Posterior cingulate gyrus (tissue), 11 donors: ENCODE data around the gene NSMCE1.
"Not testable (repeated sequence)": the region's sequence is repeated elsewhere in the genome, so short reads cannot be mapped to it uniquely, and the experiment has no call there.

Source experiments
- DNase-seq, 10 donors: peaks; one replicate each; pipeline versions ENCODE4 v3.0.0 to v3.0.0-alpha.2; 2020 to 2021; ENCODE audit warnings: mixed read lengths in 3 of 10
- intact Hi-C: fragments of 100-400 bp; cut with DNase I; formaldehyde crosslinking; loops from one replicate; pipeline ENCODE4 v1.15.1; 2023

NSMCE1 gene

DNA sequence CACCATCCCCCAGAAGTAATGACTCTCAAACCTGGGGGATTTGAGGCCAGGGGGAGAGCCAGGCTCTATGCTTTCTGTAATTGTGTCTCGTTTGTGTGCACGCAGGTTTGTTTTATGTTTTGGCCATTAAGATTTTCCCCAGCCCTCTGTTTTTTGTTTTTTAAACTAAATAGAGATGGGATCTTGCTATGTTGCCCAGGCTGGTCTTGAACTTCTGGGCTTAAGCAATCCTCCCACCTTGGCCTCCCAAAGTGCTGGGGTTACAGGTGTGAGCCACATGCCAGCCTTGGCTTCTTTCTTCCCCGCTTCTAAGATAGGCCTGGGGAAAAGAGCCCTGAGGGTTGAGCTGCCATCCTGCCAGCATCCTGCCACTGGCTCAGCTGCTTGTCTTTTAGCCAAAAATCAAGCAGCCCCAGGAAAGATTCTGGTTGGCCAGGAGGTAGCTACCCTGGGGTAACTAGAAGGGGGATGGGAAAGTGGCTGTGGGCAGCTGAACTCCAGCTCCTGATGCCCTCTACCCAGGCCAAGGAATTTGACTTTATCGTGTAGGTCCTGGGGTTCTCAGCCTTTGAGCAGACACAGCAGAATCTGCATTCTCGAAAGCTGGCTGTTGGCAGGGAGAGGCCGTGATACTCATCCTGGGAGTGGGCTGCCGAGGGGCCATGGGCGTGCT, 46.9 kb downstream of the NSMCE1 start:
- peak in 1 of 10 donors; percentile 19 for DNase-seq
- intact Hi-C loops, result no loop called here

DNA sequence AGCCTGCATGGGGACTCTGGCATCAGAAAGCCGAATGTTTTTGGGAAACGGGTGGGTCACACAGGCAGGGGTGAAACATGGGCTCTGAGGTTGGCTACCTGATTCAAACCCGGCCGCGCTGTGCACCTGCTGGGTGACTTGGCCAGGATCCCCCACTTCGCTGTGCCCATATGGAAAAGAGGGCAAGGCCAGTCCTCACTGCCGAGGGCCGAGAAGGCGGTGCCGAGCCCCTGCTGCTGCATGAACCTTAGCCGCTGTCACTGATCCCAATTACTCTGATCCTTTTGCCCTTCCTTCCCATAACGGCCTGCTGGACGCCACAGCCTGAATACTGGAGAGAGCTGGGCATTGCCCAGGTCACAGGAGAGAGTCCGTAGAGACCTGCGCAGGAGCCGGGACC, 47.6 kb downstream of the NSMCE1 start:
- intact Hi-C loops, result no loop called here
- DNase-seq, result peak in 3 of 10 donors; percentile 26 to 82 (median 76)

DNA sequence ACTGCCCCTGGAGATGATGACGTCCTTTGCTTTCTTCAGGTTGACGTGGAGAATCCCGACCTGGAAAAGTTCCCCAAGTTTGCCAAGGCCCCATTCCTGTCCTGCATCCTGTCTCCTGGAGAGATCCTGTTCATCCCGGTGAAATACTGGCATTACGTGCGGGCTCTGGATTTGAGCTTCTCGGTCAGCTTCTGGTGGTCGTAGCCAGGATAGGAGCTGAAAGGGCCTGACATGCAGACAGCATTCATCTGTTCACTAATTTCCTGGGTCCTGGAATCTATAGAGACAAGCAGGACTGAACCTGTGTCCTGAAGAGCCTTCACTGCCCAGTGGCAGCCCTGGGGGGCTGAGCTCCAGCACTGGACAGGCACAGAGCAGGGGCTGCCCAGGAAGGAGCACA, 48.0 kb downstream of the NSMCE1 start:
- intact Hi-C loops, result no loop called here
- DNase-seq, result peak in 1 of 10 donors; percentile 24

DNA sequence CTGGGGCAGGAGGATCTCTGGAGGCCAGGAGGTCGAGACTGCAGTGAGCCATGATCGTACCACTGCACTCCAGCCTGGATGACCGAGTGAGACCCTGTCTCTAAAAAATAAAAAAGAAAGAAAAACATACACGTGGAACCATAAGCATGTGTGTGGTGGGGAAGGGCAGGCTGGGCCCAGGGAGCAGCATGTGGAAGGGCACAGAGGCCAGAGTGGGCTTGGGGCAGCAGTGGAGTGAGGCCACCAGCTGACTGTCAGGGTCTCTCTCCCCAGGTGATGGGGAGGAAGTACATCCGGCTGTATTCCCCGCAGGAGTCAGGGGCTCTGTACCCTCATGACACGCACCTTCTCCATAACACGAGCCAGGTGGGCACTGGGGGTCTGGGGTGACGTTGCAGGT, 48.5 kb downstream of the NSMCE1 start:
- peak in 3 of 10 donors; percentile 36 to 49 (median 45) for DNase-seq
- intact Hi-C loops, result no loop called here

DNA sequence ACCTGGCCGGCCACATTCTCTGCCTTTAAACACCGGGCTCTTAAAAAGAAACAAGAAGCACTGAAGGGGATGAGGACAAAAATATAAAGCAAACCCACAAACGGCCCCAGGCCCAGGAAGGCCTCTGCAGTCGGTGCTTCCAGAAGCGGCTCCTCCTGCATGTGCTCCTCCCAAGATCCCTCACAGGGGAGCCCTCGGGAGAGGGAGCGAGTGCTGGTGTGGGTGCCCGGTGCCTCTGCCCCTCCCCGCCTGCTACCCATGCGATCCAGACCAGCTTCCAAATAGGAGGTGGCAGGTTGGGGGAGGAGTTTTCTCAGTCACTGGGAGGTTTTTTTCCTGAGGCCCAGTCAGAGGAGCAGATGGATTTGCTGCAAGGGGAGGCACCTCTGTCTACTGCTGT, 49.4 kb downstream of the NSMCE1 start:
- intact Hi-C loops, result no loop called here

DNA sequence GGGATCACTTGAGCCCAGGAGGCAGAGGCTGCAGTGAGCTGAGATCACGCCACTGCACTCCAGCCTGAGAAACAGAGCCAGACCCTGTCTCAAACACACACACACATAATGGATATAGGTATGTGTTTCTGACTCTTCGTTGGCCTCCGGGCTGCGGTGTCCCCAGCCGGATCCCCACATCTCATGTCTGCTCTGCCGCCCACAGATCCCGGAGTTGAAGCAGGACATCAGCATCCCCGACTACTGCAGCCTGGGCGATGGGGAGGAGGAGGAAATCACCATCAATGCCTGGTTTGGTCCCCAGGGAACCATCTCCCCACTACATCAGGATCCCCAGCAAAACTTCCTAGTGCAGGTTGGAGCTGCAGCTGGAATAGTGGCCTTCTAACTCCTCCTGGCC, 49.8 kb downstream of the NSMCE1 start:
- peak in 3 of 10 donors; percentile 23 to 70 (median 63) for DNase-seq
- intact Hi-C loops, result no loop called here

More for the DNA sequence above, 49.4 kb downstream of the NSMCE1 start:
- DNase-seq, result peak in 3 of 10 donors; percentile 50 to 82 (median 60)

DNA sequence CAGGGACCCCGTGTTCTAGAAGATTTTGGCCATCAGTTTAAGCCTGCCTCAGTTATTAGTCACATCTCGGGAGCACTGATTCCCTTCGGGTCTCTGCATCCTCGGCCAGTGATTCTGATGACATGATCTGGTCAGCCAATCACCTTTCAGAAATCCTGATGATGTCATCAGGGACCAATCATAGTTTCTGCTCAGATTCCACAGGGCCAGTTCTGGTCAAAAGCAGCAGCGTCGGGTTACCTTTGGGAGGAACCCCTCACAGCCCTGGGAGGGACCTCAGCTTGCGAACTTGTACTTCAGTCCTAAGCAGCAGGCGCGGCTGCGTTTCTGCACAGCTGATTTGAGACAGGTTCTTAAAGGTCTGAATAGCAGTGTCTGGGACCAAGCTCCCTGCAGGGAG, 51.3 kb downstream of the NSMCE1 start:
- intact Hi-C loops, result no loop called here
- peak in 6 of 10 donors; percentile 50 to 91 (median 70) for DNase-seq

DNA sequence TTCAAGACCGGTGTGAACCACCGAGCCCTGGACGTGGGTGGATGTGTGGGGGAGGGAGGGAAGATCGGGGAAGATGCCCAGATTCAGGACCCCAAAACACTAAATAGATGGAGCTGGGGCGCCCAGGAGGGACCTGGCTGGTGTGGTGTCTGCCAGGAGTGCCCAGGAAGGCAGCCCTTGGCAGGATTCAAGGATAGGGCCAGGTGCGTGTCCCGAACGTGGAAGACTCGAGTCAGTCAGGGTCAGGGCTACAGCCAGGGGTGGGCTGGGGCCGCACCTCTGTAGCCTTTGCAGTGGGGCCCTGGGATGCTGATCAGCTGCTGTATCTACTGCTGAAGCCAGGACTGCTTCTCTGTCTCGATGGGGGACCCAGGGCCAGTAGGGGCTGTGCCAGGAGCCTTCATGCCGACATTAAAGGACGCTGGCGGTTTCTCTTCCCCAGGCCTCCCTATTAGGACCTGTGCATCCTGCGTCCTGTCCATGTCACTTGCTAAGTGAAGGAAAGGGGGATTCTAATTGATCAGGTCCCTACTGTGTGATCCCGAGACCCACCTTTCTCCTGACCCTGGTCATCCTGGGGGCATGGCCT, 52.2 kb downstream of the NSMCE1 start:
- intact Hi-C loops, result no loop called here

DNA sequence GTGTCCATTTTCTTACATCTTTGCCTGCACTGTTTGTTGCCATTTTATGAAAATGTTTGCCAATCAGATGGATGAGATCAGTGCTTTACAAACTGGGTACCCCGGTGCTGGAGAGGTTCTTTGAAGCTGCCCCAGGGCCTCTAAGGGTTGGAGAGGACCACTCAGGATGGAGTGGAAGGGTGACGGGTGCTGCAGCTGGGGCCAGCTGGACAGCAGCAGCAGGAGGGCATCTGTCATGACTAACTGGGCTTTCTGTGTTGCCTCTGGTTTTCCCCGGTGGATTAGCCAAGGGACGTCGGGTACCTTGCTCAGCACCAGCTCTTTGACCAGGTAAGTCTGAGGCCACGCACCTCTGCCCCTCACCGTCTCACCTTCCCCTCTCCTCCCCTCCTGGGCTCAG, 52.9 kb downstream of the NSMCE1 start:
- intact Hi-C loops, result no loop called here

More for the DNA sequence above, 52.2 kb downstream of the NSMCE1 start:
- DNase-seq, result peak in 3 of 10 donors; percentile 55 to 64 (median 55)

DNA sequence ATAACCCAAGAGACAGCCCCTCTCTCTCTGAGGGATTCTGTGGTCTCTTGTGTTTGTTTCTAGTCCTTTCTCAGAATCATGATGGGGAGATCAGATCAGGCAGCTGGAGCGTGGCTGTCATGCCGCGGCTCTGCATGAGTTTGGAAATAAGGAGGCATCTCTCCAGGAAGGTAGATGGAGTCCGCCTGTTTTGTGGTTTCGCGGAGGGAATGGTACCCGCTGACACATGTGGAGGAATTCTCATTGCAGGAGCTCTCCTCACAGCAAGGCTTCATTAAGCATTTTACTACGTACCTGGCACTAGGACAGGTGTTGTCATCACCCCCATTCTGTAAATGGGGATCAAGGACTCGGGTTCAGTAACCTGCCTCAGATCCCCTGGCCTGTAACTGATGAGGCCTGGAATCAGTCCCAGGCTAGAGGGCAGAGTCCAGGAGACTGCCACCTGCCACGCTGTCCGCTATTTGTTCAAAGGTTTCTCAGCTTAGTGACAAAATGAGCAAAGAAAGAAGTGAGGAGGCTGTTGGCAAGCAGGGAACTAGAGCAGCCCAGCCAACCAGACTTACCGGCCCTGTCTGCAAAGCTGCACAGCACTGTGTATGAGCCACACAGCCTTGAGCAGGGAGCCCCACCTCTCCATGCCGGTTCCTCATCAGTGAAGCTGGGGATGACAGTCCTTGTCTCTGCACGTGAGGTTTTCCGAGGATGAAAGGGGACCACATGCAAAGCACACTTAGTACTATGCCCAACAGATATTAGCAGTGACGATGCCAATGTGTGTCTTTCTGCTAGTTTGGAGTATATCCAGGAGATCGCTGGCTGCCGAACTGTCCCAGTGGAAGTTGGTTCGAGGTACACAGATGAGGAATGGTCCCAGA, 54.2 kb downstream of the NSMCE1 start:
- DNase-seq, result peak in 3 of 10 donors; percentile 46 to 61 (median 50)
- intact Hi-C loops, result no loop called here

More for the DNA sequence above, 52.9 kb downstream of the NSMCE1 start:
- peak in 2 of 10 donors; percentile 55 to 69 for DNase-seq

DNA sequence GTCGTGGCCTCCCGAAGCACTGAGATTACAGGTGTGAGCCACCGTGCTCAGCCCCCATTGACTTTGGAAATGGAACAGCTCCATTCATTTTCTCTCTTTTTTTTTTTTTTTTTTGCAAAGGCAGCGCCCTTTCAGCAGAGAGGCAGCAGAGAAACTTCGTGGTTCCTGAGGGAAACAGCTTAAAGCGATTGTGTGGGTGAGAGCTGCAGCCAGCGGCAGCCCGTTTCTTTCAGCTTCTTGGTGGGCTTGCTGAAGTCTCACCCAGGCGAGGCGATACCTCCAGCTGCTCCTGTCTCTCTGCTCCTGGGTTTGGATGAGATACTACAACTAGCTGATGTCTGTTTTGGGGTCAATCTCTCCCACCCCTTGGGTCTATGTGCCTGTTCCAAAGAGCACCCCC, 57.5 kb downstream of the NSMCE1 start:
- intact Hi-C loops, result no loop called here

DNA sequence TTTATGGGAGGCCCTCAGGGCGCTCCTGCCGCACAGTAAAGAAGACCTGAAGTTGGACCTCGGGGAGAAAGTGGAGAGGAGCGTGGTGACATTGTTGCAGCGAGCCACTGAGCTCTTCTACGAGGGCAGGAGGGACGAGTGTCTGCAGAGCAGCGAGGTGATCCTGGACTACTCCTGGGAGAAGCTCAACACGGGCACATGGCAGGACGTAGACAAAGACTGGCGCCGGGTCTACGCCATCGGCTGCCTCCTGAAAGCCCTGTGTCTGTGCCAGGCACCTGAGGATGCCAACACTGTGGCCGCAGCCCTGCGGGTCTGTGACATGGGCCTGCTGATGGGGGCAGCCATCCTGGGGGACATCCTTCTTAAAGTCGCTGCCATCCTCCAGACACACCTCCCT, 58.4 kb downstream of the NSMCE1 start:
- intact Hi-C loops, result no loop called here

More for the DNA sequence above, 57.5 kb downstream of the NSMCE1 start:
- peak in 2 of 10 donors; percentile 41 to 46 for DNase-seq

DNA sequence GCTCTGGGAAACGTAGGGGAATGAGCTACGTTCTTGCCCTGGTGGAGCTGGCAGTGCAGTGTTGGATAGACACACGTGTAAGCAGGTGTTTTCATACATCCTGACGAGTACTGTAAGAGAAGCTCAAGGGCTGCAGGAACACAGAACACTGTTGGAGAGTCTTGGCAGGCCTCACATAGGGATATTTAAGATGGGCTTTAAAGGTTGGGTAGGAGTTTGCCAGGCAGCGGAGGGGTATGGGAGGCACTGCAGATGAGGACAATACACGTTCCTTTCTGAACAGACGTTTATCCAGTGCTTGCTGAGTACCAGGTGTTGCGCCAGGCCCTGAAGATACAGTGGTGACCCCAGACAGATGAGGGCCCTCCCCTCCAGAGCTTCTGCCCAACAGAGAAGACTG, 59.0 kb downstream of the NSMCE1 start:
- intact Hi-C loops, result no loop called here

More for the DNA sequence above, 58.4 kb downstream of the NSMCE1 start:
- peak in 2 of 10 donors; percentile 23 to 75 for DNase-seq

DNA sequence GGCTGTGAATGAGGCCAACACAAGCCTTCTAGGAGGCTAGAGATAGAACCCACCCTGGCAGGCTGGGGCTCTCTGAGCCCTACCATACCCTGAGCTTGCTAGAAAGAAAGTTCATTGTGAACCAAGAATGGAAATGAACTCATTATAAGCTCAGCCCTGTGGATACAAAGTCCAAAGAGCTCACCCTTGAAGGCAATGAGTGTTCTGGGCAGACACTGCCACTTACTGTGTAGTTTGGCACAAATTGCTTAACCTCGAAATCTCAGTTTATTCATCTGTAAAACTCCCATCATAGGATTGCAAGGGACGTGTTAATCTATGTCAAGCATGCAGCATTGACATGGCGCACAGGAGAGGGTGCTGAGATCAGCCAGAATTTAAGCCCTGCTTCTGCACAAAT, 59.8 kb downstream of the NSMCE1 start:
- peak in 1 of 10 donors; percentile 18 for DNase-seq
- intact Hi-C loops, result no loop called here

More for the DNA sequence above, 59.0 kb downstream of the NSMCE1 start:
- DNase-seq, result no peak

DNA sequence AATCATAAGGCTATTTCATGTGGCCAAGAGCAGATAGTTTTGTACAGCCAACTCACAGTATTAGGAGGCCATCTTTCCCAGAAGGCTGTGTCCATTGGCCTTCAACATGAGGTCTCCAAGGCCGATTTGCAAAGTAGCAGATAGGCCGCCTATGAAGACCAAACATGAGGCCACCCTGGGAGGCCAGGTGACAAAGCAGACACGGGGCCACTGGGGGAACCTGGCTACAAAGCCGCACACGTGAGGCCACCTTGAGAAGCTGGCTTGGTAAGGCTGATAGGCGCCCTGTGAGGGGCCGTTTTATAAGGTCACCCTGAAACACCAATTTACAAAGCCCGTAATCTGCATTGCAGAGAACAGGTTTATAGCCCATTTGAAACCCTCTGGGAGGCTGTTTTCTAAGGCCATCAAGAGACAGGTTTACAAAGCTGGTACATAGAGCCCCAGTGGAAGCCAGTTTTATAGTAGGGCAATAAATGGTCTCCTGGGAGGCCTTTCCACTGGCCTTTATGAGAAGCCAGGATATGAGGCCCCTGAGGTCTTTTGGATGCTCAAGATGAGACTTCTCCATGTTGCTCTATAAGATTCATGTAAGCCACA, 60.4 kb downstream of the NSMCE1 start:
- intact Hi-C loops, result no loop called here
- DNase-seq, result peak in 2 of 10 donors; percentile 18 to 43

DNA sequence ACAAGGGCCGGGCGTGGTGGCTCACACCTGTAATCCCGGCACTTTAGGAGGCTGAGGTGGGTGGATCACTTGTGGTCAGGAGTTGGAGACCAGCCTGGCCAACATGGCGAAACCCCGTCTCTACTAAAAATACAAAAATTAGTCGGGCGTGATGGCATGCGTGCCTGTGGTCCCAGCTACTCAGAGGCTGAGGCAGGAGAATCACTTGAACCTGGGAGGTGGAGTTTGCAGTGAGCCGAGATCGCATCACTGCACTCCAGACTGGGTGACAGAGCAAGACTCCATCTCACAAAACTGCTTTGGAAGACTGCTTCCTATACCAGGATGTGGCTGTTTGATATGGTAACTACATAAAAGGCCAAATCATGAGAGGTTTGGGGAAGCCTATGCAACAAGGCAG, 61.5 kb downstream of the NSMCE1 start:
- DNase-seq, result peak in 1 of 10 donors; percentile 9
- intact Hi-C loops, result not testable (repeated sequence)

DNA sequence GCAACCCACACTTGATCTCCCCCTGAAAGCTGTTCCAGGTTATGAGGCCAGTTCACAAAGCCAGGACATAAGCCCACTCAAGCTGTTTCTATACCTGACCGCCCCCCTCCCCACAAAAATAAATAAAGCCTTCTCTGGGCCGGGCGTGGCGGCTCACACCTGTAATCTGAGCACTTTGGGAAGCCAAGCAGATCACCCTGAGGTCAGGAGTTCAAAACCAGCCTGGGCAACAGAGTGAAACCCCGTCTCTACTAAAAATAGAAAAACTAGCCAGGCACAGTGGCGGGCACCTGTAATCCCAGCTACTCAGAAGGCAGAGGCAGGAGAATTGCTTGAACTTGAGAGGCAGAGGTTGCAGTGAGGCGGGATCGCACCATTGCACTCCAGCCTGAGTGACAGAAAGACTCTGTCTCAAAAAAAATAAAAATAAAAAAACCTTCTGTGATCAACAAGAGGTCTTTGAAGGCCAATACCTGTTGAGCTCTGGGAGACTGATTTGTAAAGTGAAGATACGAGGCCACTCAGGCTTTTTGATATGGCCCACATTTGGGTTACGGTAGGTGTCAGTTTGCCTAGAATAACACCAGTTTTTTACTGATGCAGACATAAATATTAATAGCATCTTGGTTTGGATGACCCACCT, 63.0 kb downstream of the NSMCE1 start:
- DNase-seq, result peak in 1 of 10 donors; percentile 9
- intact Hi-C loops, result no loop called here

DNA sequence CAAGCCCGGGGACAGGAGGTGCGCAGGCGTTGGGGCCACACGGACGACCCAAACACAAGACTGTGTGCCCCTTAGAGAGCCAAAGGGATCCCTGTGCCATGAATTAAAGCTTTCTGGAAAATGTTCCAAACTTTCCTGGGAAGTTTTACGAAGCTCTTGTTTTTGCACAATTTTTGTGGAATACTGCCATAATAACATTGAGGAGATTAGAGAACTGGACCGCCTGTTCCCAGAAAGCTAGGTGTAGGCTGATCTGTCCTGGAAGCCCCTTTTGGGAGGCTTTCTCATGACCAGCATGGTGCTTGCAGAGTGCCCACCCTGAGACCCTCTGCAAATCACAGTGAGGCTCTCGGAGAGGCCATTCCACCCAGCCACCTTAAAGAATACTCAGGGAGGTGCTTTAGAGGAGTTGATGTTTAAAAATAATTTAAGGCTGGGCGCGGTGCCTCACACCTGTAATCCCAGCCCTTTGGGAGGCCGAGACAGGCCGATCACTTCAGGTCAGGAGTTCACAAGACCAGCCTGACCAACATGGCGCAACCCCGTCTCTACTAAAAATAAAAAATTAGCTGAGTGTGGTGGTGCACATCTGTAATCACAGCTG, 64.2 kb downstream of the NSMCE1 start:
- intact Hi-C loops, result loop anchor here (5.0 kb wide), 1 partner anchor 63 kb away; the partner anchor contains the start of gene NSMCE1
- peak in 2 of 10 donors; percentile 10 to 57 for DNase-seq
